ENCODE measurements around the gene PALLD.

Gene PALLD

DNA sequence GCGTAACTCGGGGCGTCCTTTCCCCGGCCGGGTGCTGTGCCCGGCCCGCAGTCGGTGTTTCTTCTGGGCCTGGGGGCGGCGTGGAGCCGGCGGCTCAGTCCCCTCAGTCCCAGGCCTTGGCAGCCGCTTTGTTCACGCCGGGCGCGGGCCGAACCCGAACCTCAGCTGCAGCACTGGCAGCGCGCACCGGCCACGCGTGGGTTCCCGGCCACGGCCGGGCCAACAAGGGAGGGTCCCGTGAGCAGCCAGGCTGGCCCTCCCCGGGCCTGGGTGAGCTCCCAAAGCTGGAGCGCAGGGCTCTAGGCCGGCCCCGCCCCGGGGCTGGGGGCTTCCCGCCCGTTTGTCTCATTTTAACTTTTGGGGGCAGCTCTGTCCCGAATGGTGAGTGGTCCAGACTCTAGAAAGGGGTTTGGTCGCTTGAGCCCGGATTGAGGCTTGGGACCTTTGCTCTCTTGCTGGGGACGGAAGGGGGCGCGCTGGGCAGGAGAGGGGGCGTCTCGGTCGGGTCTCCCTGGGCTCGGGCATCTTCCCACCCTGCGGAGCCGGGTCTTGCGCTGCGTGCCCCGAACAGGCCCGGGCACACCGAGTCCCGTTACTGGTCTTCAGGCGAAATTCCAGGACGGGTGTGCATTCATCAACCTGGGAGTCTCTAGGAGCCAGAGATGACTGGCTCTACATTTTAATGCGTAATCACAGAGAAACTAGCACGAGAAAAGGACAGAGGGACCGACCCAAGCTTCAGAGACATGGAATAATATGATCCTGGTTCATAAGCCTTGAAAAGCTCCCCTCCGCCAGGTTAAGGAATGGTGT lies 336.1 kb downstream of the PALLD start:
- DNase-seq (ENCODE audit: low read depth) = no peak

DNA sequence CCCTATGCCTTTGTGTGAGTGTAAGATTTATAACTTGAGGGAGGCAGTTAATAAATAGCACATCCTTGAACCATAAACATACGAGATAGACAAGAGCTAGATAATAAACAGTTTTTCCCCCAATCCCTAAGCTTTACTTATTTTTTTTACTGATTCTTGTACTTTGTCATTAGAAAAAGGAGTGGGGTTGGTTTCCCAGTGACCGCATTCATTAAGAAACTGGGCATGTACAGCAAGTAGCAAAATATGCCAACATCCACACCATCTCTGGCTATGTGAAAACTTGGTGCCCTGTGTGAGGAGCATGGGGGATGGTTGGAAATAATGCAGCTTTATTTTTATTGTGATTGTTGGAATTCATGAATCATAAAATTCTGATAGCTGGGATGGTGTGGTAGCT lies 337.0 kb downstream of the PALLD start:
- no peak for DNase-seq (ENCODE audit: low read depth)

DNA sequence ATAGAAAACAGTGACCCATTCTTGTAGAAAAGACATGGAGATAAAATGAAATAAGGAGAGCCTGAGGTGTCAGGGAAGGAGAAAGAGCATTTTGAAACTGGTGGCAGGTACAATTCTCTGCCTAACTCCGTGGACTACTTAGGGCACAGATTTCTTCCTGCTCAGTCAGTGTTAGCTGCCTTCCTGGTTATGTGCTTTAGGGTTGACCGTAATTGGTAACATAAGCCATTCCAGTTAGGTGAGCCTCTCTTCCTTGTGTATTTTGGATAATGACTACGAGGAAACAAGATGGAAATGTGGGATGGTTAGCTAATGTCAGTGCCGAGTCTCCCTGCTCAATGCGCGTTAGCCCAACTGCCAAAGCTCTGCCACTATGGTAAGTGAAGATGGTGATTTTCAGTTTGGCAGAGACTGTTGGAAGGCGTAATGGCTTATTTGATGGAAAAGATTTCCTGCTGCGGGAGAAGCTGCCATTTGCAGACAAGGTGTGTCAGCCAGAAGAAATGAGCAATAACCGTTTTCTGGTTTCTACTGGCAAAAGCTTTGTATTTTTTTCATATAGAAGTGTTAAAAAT lies 339.1 kb downstream of the PALLD start:
- no peak for DNase-seq (ENCODE audit: low read depth)

DNA sequence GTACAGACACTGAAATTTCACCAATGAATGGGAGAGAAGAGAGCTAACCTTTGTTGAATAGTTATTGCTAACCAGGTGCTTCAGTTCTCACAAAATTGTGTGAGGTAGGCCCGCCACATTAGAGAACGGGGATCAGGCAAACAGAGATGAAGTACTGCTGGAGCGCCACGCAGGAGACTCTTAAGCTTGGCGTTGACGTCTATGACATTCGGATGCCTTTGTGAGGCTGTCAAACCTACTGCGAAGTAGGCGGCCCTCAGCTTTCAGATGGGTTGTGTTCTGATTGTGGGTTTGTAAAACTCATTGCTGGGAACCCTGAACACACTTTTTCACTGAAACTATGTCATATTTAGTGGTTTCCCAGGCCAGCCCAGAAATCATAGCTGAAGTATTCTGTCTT lies 339.6 kb downstream of the PALLD start:
- DNase-seq (ENCODE audit: low read depth) = no peak

DNA sequence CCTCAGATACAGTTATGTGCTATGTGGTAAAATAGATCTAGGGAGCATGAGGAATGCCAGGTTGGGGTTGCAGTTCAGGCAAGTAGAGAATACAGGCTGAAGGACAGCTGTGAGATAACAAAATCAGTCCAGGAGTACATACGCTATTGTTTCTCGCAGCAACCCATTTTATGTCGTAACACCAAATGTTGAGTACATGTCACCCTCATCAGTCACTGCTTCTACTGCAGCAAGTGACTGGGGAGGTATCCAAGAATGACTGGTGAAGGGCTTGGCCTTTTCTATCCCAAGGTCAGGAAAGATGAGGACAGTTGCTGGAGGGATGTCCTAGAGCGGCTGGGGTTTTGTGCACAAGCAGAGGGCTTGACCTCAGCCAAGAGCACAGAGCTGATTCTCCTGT lies 341.1 kb downstream of the PALLD start:
- no peak for DNase-seq (ENCODE audit: low read depth)

DNA sequence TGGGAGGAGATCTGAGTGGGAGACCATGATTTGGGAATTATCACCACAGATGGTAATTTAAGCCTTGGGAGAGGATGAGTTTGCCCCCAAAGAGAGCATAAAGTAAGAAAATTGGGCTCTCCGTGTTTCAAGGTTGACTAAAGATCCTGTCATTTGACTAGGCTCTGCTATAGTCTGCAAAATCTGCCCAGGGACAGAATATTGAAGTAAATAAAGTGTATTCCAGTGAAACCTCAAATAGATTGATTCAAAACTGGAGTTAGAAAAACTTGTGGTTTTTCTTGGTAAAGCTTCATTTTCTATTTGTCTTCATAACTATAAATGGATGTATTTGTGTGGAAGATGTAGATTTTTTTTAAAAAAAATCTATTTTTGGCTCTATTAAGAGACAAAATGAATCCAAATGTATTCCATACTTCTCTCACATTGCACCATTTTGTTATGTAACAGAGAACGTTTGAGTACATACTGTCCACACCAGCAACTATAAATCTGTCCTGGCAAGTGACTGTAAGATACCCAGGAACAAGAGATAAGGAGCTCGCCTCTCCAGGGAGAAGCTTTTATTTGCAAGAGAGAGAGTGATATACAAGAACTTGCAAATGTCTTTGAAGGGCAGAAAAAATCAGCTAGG lies 343.0 kb downstream of the PALLD start:
- no peak for DNase-seq (ENCODE audit: low read depth)

DNA sequence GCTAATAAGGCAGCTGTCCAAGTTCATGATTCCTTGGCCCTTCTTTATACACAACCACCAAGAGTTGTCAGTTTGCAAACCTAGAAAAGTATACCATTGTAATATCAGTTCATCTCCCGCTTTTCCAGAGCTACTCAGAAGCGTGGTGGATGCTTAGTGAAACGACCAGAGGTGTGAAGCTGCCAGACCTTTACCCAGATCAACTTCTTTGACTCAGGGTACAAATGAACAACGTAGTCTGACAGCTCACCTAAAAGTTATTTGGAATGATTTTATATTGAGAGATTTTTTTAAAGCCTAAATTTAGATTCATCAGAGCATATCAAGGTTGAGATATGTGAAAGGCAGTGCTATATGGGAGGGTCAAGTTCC lies 343.5 kb downstream of the PALLD start:
- DNase-seq (ENCODE audit: low read depth) = no peak

DNA sequence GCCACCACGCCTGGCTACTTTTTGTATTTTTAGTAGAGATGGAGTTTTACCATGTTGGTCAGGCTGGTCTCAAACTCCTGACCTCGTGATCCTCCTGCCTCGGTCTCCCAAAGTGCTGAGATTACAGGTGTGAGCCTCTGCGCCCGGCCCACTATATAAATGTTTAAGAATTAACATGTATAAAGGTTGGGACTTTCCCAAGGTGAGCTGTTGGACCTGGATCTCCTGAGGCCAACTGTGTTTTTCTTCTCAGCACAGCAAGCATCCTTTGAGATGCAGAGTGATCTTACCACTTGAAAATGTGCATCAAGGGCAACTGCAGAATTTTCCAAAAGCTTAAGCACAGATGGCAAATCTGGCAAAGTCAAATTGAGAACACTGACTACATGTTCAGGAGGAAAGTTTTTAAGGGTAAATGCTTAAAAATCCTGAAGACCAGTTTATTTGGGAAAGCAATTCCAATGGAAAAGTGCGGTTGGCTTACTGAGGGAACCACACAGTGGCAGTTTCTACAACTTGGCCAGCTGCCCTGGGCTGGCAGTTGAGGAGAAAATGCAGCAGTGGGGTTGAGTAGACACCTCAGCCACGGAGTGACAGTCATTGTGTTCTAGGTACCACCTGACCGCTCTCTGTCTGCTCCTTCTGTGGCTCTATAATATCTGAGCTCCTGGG lies 344.3 kb downstream of the PALLD start:
- no peak for DNase-seq (ENCODE audit: low read depth)

DNA sequence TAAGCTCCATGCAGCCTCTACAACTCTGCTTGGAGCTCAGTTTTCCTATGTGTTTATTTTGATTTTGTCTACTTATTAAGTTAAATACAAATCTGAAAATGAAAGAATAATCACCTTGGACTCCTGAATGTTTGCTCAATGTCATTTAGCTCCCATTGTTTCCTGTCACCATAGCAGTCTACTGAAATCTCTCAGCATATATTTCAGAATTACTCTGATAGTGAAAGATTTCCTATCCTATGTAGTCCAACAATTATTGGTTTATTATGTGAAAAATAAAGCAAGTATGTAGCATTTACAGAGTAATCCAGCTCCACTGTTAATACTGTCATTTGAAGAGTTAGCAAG lies 344.8 kb downstream of the PALLD start:
- no peak for DNase-seq (ENCODE audit: low read depth)

DNA sequence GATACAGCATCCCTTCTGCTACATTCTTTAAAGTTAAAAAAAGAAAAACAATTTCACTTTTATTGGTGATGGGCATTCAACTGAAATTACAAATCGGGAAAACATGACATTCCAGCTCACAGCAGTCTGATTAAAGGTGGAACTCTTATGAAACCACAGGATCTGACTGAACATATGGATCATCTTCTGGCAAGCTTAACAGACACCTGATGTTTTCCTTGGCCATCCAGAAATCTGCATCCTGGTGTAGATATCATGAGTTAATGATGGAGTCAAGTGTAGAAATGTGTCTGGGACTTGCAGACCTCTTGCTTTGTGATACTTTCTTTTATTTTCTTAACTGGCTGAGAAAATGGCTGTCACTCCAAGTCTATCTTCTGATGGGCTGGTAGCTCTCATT lies 345.3 kb downstream of the PALLD start:
- DNase-seq (ENCODE audit: low read depth) = no peak

DNA sequence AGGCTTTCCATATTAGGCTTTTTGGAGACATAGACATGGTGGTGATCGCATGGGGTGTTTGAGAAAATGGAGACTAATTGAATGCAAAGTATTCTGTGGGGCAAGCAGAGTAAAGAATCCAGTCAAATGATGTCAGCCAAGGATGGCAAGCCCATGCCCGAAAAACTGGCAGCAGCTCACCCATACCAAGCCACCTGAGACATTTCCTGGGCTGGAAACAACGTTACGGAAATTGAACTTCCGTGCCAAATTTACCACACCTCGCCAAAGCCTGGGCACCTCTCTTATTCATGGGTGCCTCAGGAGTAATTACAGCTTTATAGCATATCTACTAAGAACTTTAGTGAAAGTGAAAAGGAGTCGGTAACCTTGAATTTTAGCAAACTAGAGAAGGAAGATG lies 346.8 kb downstream of the PALLD start:
- no peak for DNase-seq (ENCODE audit: low read depth)

DNA sequence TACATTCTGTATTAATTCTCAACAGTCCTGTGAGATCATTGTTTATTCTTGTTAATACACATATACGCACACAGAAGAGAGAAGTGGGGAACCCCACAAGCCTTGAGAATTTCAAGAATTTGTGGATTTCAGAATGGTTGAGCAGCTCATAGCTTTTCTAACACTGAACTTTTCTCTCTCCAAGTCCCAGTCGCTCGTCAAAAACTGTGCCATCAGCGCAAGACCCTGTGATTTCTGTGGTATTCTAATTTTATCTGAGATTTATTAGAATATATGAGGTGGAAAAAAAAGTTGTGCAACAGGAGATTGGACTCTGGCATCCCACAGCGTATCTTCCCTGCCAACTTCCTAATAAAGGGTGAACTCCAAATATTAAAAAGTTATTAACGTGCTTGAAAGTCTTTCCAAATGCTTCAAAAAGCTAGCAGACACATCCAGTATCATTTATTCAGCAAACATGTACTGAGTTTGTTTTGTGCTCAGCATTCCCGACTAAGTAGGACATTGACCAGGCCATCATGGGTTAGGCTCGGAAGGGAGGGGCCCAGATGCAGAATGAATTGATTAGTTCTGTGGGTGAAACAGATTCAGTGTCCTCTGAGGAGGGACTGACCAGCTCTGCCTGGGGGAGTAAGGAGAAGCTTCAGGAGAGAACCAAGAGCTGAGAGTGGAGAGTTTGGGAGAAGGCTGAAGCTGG lies 347.6 kb downstream of the PALLD start:
- no peak for DNase-seq (ENCODE audit: low read depth)

DNA sequence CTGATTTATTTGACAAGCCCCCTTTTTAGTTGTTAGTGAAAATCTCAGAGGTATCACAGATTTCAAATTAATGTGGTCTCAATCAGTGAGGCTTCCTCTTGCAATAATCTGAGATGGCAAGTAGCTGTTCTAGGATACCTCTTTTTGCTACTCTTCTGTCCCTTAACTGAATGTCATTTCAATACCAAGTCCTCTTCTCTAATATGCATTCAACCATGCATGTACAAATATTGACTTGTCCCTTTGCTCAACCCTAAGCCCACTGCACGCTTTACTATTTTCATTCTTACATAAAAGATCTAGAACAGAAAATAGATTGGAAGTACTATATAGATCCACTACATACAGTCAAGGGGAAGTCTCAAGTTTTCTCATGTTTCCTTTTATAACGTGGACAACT lies 349.0 kb downstream of the PALLD start:
- DNase-seq (ENCODE audit: low read depth) = no peak

DNA sequence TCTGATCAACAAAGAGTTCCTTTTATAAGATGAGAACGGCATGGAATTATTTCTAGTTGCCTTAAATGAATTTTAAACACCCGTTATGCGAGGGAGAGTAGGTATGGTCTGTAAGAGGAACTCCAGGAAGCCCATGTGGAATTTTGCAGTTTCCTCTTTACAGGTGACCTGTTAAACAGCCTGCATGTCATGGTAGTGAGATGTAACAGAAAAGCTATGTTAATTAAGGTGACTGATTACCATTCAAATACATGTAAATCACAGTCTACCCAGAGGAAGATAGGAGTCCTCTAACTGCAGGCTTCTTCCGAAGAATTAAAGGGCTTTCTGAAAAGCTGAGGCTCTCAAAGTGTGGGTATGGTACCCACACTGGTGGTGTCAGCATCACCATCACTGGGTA lies 349.6 kb downstream of the PALLD start:
- no peak for DNase-seq (ENCODE audit: low read depth)

DNA sequence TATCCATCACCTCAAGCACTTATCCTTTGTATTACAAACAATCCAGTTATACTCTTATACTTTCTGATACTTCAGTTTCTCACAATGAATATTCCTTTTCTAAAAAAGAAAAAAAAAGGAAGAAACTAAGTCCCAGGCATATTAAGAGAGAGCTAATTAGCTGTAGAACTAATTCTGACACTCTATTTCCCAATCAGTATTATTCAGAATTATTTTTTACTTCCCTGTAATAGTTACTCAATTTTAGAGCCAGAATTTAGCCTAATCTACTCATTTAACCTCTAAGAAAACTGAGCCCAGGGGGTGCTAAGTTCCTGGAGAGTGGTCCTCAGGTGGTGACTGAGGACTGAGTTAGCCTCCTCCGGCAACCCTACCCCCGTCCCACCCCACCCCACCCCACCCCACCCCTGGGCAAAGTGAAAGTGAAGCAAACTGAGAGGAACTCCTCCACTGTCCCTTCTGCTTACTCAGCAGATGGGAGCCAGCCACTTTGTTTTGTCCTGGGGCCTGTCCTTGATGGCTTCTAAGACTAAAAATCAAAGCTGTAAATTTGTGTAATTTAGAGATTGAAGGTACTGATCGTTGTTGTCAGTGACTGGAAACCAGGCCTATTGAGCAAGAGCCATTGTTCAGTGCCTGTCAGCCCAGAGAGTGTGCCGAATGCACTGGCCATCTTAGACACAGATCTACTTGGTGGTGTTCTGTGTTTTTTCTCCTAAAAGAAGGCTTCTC lies 351.1 kb downstream of the PALLD start:
- no peak for DNase-seq (ENCODE audit: low read depth)

DNA sequence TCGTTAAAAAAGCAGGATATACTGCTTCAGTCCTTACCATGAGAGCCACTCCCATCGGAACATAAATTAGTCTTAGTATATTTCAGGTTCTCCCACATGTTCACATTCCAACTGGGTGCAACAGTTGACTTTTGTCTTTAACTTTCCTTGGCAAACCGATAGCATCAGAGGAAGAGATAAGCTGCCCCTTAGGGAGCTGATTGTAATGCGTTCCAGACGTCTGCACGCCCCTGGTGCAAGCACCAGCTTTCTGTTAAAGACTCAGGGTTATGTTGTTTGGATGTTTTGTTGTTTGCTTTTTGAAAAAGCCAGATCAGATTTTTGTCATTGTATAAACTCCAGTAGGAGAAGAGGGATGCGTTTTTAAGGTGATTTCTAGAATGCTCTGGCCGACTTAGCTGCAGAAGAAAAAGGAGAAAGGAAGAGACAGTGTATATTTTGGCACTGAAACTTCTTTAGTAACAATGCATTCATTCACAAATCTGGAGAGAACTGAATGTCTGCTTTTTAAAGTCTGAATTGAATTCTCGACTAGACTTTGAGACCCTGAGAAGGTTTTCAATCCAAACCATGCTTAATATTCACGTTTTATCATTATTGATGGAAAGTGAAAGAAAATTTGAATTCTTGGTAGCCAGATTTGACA lies 352.3 kb downstream of the PALLD start:
- DNase-seq (ENCODE audit: low read depth) = no peak

DNA sequence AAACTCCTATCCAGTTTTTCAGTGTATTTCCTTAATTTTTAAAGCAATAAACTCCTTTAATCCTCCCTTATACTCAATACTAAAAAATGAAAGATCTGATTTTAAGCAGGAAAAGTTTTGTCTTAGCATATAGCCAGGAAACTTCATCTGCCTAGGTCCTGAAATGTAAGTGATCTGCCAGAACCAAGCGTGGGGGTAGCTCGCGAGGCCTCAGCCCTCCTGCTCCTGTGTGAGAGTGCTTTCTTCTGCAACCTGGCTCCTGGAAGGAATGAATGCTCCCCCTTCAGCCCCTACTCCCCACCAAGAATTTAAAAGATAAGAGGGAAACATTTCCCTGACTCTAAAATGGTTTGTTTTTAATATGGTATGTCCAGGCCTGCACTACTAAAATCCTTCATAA lies 353.1 kb downstream of the PALLD start:
- no peak for DNase-seq (ENCODE audit: low read depth)

DNA sequence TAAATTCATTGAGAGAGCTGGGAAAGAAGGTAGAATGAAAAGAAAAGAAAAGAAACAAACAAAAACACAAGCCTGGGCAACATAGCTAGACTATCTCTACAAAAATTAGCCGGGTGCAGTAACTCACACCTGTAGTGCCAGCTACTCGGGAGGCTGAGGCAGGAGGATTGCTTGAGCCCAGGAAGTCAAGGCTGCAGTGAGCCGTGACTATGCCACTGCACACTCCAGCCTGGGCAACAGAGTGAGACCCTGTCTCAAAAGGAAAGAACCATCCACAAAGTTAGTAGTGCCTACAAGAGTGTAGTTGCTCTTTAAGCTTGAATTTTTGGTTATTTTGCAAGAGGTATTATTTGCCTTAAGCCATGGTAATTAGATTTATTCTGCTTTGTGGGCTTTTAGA lies 355.5 kb downstream of the PALLD start:
- DNase-seq (ENCODE audit: low read depth) = no peak

DNA sequence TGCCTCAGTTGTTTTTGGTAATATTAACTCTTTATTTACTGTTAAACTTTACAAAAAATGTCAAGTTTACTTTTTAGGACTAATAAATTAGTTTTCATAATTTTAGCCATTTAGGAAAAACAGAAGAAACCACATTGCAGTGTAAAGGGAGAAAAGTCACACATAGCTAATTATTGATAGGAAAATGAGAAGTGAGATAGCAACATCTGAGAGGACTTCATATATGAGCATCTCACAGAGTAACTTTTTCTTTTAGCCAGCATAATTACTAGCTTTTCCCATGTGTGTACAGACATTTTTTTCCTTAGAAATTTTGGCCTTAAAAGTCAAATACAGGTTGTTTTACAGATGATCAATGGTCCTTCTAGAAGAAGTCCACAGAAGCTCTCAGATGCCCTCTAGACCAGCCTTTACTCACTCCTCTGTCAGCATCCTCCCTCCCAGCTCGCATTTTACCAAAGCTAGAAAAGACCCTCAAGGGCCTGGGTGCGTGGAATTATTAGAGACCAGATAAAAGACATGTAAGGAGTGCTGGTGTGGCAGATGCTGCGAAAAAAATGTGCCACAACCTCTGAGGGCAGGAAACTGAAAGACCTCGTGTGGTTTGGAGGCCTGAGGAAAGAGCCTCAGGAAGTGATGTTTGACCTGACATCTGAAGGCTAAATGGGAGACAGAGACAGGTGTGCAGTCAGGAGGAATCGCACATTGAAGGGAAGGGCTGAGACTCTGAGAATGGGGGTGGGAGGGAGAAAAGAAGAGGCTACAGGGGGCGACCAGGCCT lies 356.3 kb downstream of the PALLD start:
- DNase-seq (ENCODE audit: low read depth) = no peak

DNA sequence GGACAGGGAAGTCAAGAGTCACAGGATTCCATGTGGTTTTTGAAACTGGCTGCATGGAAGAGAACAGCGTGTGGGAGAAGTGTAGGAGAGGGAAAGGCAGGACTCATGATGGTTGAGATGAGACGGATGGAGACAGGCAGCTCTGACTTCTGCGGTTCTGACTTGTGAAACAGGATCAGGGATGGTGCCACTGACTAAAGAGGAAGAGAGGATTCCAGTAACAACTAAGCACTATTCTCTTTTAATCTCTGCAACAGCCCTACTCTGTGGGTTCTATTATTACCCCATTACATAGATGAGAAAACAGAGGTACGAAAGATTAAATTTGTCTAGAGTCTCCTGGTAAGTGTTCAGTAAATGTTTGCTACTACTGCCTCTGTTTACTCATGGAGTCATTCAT lies 356.9 kb downstream of the PALLD start:
- no peak for DNase-seq (ENCODE audit: low read depth)
